ENCODE measurements around the gene GTPBP3. TPM values are rescaled to one million over a fixed set of nuclear protein-coding genes. Genes with fewer than 3 reads are reported as not detected.

GTPBP3 gene
- total and polyA plus RNA-seq, 2 experiments from 2014 or later: 25.4 to 67.8 TPM

GRCh38 chr19:17338433-17339078, 1.2 kb downstream of the GTPBP3 start (continued):
- TF ChIP-seq ZNF462 (CRISPR knock-in tag; IDR thresholded peaks at IDR 0.05): no peak

- Histone ChIP-seq H3K36me3 (ENCODE audit: insufficient read depth) (peaks cover 6% of the 10 kb centered on the region; the same call in 1 of the 2 replicates), H3K9me2 (ENCODE audit: insufficient read depth) (no peaks in the 10 kb centered on the region), H2AFZ (no peak overlapping the region), H3K27me3 (ENCODE audit: insufficient read depth) (no peaks in the 10 kb centered on the region), H3K4me1 (ENCODE audit: insufficient read depth) (peaks cover 26% of the 10 kb centered on the region; the same call in 1 of the 2 replicates), H4K20me1 (replicated peaks; ENCODE audit: insufficient read depth) (no peaks in the 10 kb centered on the region), H3K4me3 (peak overlapping the region; percentile 81; the same call in 1 of the 2 replicates), H3K27ac (ENCODE audit: low read depth) (peak overlapping the region; percentile 59), H3F3A (replicated peaks; ENCODE audit: low read depth) (peaks cover 20% of the 10 kb centered on the region; the same call in 1 of the 2 replicates), H3K4me2 (peak overlapping the region; percentile 48; the same call in 1 of the 2 replicates), H3K79me2 (replicated peaks; ENCODE audit: insufficient read depth) (no peaks in the 10 kb centered on the region)
- DNase-seq (ENCODE audit: low spot score) (peak; percentile 74), ATAC-seq (peak; percentile 1)
- Mint-ChIP-seq H3K4me3 (peak overlapping the region; percentile 95; the same call in 2 of the 3 replicates), H3K4me1 (peaks cover 32% of the 10 kb centered on the region), H3K9me3 (peaks cover 3% of the 10 kb centered on the region; the same call in 1 of the 3 replicates), H3K27me3 (ENCODE audit: insufficient read depth, low read depth, poor library complexity) (peaks cover 24% of the 10 kb centered on the region), H3K27ac (no peak overlapping the region), H3K36me3 (ENCODE audit: low read depth) (peaks cover 32% of the 10 kb centered on the region)
- no peak for TF ChIP-seq JUNB (IDR thresholded peaks at IDR 0.05; ENCODE audit: unreplicated experiment)
- TF ChIP-seq EZH2 (IDR thresholded peaks at IDR 0.05; ENCODE audit: low read depth, unreplicated experiment): no peak
- no peak for TF ChIP-seq ZNF114 (CRISPR knock-in tag; IDR thresholded peaks at IDR 0.05)
- no peak for TF ChIP-seq NANOG (IDR thresholded peaks at IDR 0.05; ENCODE audit: borderline replicate concordance)
- no peak for TF ChIP-seq CREB1 (CRISPR knock-in tag; IDR thresholded peaks at IDR 0.05; ENCODE audit: low read depth)
- TF ChIP-seq ZNF462 (CRISPR knock-in tag; IDR thresholded peaks at IDR 0.05): no peak
These were observed 1.9 kb downstream of the GTPBP3 start for GRCh38 chr19:17339088-17339741.
